ENCODE measurements around the gene SCFD2.
"Not testable (repeated sequence)": the region's sequence is repeated elsewhere in the genome, so short reads cannot be mapped to it uniquely, and the experiment has no call there.

Gene SCFD2

GRCh38 chr4:52995360-52996030, 370.4 kb downstream of the SCFD2 start:
- H3K36me3 Mint-ChIP-seq (ENCODE audit: low read depth), result peaks cover 22% of the 10 kb centered on the region
- no peak for TF ChIP-seq CTCF (IDR thresholded peaks at IDR 0.05)
- peaks cover 30% of the 10 kb centered on the region for H3K9me3 Mint-ChIP-seq
- DNase-seq, result no peak
- no peaks in the 10 kb centered on the region for H3K27me3 Mint-ChIP-seq (ENCODE audit: low read depth, poor library complexity)
- H3K27ac Mint-ChIP-seq, result no peak overlapping the region
- H3K4me1 Mint-ChIP-seq, result peaks cover 22% of the 10 kb centered on the region
- no peak overlapping the region for H3K4me3 Mint-ChIP-seq

GRCh38 chr4:52994567-52994966, 371.3 kb downstream of the SCFD2 start:
- no peak for TF ChIP-seq CTCF (IDR thresholded peaks at IDR 0.05)
- DNase-seq, result no peak
- Mint-ChIP-seq H3K27ac (no peak overlapping the region), H3K27me3 (ENCODE audit: low read depth, poor library complexity) (no peaks in the 10 kb centered on the region), H3K4me3 (no peak overlapping the region), H3K9me3 (peaks cover 30% of the 10 kb centered on the region), H3K4me1 (peaks cover 26% of the 10 kb centered on the region), H3K36me3 (ENCODE audit: low read depth) (peaks cover 22% of the 10 kb centered on the region)

GRCh38 chr4:52993771-52994170, 372.1 kb downstream of the SCFD2 start:
- no peaks in the 10 kb centered on the region for H3K27me3 Mint-ChIP-seq (ENCODE audit: low read depth, poor library complexity)
- no peak overlapping the region for H3K4me3 Mint-ChIP-seq
- peaks cover 22% of the 10 kb centered on the region for H3K36me3 Mint-ChIP-seq (ENCODE audit: low read depth)
- H3K27ac Mint-ChIP-seq, result no peak overlapping the region
- no peak for TF ChIP-seq CTCF (IDR thresholded peaks at IDR 0.05)
- no peak for DNase-seq
- peaks cover 30% of the 10 kb centered on the region for H3K9me3 Mint-ChIP-seq
- H3K4me1 Mint-ChIP-seq, result peaks cover 28% of the 10 kb centered on the region

- H3K4me1 Mint-ChIP-seq, result peaks cover 35% of the 10 kb centered on the region
- H3K9me3 Mint-ChIP-seq, result peaks cover 30% of the 10 kb centered on the region
- not testable (repeated sequence) for H3K4me3 Mint-ChIP-seq; DNase-seq; H3K27ac Mint-ChIP-seq; H3K27me3 Mint-ChIP-seq (ENCODE audit: low read depth, poor library complexity)
- peaks cover 22% of the 10 kb centered on the region for H3K36me3 Mint-ChIP-seq (ENCODE audit: low read depth)
These were observed 373.3 kb downstream of the SCFD2 start for GRCh38 chr4:52992551-52992950.

GRCh38 chr4:52991472-52991871, 374.4 kb downstream of the SCFD2 start:
- Mint-ChIP-seq H3K4me3 (no peak overlapping the region), H3K9me3 (peaks cover 35% of the 10 kb centered on the region), H3K27ac (no peak overlapping the region), H3K27me3 (ENCODE audit: low read depth, poor library complexity) (no peaks in the 10 kb centered on the region), H3K36me3 (ENCODE audit: low read depth) (peaks cover 22% of the 10 kb centered on the region), H3K4me1 (peaks cover 30% of the 10 kb centered on the region)
- TF ChIP-seq CTCF (IDR thresholded peaks at IDR 0.05), result no peak
- no peak for DNase-seq

GRCh38 chr4:52990706-52991105, 375.2 kb downstream of the SCFD2 start:
- DNase-seq, result no peak
- H3K9me3 Mint-ChIP-seq, result peaks cover 35% of the 10 kb centered on the region
- no peak for TF ChIP-seq CTCF (IDR thresholded peaks at IDR 0.05)
- H3K27ac Mint-ChIP-seq, result no peak overlapping the region
- peaks cover 22% of the 10 kb centered on the region for H3K36me3 Mint-ChIP-seq (ENCODE audit: low read depth)
- H3K4me3 Mint-ChIP-seq, result no peak overlapping the region
- peaks cover 24% of the 10 kb centered on the region for H3K4me1 Mint-ChIP-seq
- H3K27me3 Mint-ChIP-seq (ENCODE audit: low read depth, poor library complexity), result no peaks in the 10 kb centered on the region

All from nephron progenitor cell (in vitro differentiated cells).